NT2/D1 (cell line): ENCODE results near the gene MLC1.

Source experiments
- DNase-seq: peaks from one replicate; pipeline ENCODE4 v3.0.0-alpha.2; 2011; ENCODE audit warnings: low read depth, low spot score
- H3K27me3 ChIP-seq: 2 replicates; pipeline ENCODE4 v1.6.0; 2011; ENCODE audit warnings: mild to moderate bottlenecking; ENCODE audit not compliant: insufficient read length, insufficient read depth
- H3K36me3 ChIP-seq: 2 replicates; pipeline ENCODE4 v1.6.1; 2011; ENCODE audit warnings: mild to moderate bottlenecking, low read length, mixed read lengths; ENCODE audit not compliant: insufficient read depth, insufficient read length
- H3K4me1 ChIP-seq: 2 replicates; pipeline ENCODE4 v1.5.1; 2011; ENCODE audit not compliant: insufficient read depth, insufficient read length
- H3K4me3 ChIP-seq: 2 replicates; pipeline ENCODE4 v1.5.1; 2011; ENCODE audit warnings: low read depth; ENCODE audit not compliant: insufficient read length
- H3K9ac ChIP-seq: 2 replicates; pipeline ENCODE4 v1.6.0; 2011; ENCODE audit warnings: low read depth; ENCODE audit not compliant: insufficient read length
- H3K9me3 ChIP-seq: 2 replicates; pipeline ENCODE4 v1.5.1; 2011; ENCODE audit warnings: mild to moderate bottlenecking, low read length; ENCODE audit not compliant: insufficient read depth
- SUZ12 ChIP-seq: IDR thresholded peaks from 2 replicates; pipeline ENCODE4 v1.6.1; 2011; ENCODE audit not compliant: insufficient read length, insufficient read depth; ENCODE audit errors: extremely low read depth
- YY1 ChIP-seq: IDR thresholded peaks from 2 replicates; pipeline ENCODE4 v1.6.1; 2011; ENCODE audit not compliant: insufficient read length, insufficient read depth
- ZNF274 ChIP-seq: IDR thresholded peaks from 2 replicates; pipeline ENCODE4 v1.6.1; 2011; ENCODE audit warnings: mild to moderate bottlenecking, low read depth, low read length

Gene MLC1

DNA sequence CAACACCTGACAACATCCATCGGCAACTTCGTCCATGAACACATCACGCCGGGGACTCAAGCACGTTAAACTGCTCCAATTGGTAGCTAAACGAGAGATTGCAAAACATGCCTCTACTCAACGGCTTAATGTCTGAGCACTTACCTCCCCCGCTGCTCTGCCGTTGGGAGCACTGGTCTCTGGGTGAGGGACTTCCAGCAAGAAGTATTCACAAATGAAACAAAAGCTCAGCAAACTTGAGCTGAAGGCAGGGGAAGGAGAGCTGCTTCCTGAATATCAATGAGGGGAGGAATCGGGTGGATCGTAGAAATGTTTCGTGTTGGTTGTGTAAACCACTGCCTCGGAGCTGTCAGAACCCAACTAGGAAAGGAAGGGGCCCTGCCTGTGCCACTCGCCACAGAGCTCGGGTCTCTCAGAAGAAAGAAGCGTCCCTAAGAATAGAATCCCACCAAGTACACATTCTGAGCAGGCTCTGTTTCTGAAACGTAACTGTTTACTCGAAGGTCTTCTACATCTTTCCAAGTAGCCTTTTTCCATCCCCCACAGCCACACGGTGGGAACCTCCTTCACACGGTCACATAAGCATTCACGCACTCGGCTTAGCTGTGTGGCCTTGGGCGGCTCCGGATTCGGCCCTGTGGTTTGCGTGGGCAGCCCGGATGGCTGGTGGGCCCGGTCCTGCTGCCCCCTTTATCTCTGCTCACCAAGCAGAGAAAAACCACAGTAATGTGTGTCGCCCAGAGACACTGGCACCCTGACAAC is at the start of gene MLC1:
TSS of gene MLC1 (minus strand) at position 216 of the 762 bp plus-strand sequence. CDS start 524 bp downstream, outside the sequence.
- Histone ChIP-seq H3K27me3 (no peaks in the 10 kb centered on the region), H3K36me3 (no peaks in the 10 kb centered on the region), H3K4me3 (no peak within 1 kb of the TSS), H3K9me3 (0 out of 2 replicates have a peak, but pooled peaks cover 5% of the 10 kb centered on the region), H3K9ac (no peak within 1 kb of the TSS), H3K4me1 (peaks cover 14% of the 10 kb centered on the region)
- TF ChIP-seq SUZ12 (no peak), ZNF274 (no peak), YY1 (no peak)
- DNase-seq, result peak; percentile 18

DNA sequence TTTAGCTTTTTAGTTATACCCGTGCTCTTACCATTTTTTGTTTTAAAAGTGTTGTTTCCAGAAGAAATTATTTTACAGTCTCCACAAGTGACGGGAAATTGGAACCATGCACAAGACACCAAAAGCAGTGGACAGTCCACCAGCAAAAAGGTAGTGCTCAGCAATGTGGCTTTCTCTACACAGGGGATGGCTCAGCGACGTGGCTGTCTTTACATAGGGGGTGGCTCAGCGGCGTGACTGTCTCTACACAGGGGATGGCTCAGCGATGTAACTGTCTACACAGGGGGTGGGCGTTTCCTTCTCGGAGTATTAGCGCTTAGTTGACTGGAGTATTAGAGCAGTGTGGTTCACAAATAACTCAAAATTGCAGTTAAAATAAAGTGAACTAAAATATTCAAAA is 49.3 kb upstream of the MLC1 start:
- TF ChIP-seq ZNF274 (no peak), YY1 (no peak), SUZ12 (no peak)
- Histone ChIP-seq H3K4me1 (peaks cover 2% of the 10 kb centered on the region), H3K9ac (no peak overlapping the region), H3K4me3 (no peak overlapping the region), H3K27me3 (no peaks in the 10 kb centered on the region), H3K9me3 (no peaks in the 10 kb centered on the region), H3K36me3 (no peaks in the 10 kb centered on the region)
- DNase-seq, result no peak

DNA sequence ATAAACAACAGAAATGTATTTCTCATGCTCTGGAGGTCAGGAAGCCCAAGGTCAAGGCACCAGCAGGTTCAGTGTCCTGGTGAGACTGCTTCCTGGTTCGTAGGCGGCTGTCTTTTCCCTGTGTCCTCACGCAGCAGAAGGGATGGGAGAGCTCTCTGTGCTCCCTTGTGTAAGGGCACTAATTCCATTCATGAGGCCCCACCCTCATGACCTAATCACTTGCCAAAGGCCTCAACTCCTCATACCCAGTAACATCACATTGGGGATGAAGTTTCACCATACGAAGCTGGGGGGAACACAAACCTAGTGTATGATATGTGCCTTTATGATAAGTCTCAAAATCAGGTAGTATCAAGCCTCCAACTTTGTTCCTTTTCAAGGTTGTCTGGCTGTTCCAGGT is 46.7 kb upstream of the MLC1 start:
- no peak overlapping the region for H3K9ac ChIP-seq
- H3K36me3 ChIP-seq, result no peaks in the 10 kb centered on the region
- no peak for DNase-seq
- peaks cover 2% of the 10 kb centered on the region for H3K4me1 ChIP-seq
- no peak overlapping the region for H3K4me3 ChIP-seq
- no peaks in the 10 kb centered on the region for H3K27me3 ChIP-seq
- H3K9me3 ChIP-seq, result no peaks in the 10 kb centered on the region
- TF ChIP-seq YY1 (no peak), ZNF274 (no peak), SUZ12 (no peak)

DNA sequence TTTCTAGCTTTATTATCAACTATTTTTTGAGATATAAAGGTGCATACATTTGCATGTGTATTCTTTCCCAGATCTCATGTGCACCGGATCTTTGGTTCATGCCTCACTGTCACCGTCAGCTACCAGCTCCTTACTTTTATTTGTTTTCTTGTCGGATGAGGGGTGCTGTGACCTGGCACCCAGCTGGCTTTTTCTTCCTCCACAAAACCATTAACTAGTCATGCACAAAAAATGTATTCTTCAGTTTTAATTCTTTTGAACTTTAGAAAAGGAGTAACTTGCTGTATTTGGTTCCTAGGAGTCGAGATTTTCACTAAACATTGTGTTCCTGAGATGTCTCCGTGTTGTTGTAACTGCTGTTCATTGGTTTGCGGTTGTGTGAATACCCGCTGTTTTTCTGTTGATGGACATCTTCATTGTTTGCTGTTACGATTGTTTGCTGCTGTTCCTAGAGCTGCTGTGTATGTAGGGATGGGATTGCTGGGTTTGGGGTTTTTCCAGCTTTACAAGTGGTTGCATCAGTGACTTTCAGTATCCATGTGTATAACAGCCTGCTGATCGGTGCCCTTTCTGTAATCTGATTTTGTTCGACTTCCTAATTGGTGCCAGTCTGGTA is 44.0 kb upstream of the MLC1 start:
- Histone ChIP-seq H3K9ac (no peak overlapping the region), H3K4me1 (no peaks in the 10 kb centered on the region), H3K27me3 (no peaks in the 10 kb centered on the region), H3K9me3 (no peaks in the 10 kb centered on the region), H3K4me3 (no peak overlapping the region), H3K36me3 (no peaks in the 10 kb centered on the region)
- DNase-seq, result no peak
- TF ChIP-seq ZNF274, result no peak
- no peak for TF ChIP-seq YY1
- TF ChIP-seq SUZ12, result no peak

DNA sequence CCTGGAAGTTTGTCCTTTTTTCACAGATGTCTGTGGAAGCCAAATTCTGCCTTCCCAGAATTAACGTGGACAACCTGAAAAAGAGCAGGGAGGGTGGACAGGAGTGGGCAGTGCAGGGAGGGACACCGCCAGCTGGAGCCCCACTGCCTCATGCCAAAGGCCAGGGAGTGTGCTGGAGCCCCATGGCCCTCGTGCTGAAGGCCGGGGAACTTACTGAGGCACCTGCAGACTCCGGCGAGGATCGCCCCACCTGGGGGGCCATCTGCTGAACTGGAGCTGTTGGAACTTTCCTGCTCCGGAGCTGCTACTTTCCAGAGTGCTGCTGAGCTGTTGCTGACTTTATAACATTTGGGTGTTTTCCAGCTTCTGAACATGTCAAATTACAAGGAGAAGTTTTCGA is 39.8 kb upstream of the MLC1 start:
- no peak for DNase-seq
- H3K36me3 ChIP-seq, result no peaks in the 10 kb centered on the region
- H3K9ac ChIP-seq, result no peak overlapping the region
- H3K4me1 ChIP-seq, result no peaks in the 10 kb centered on the region
- no peaks in the 10 kb centered on the region for H3K27me3 ChIP-seq
- TF ChIP-seq SUZ12 (no peak), ZNF274 (no peak), YY1 (no peak)
- peaks cover 16% of the 10 kb centered on the region; the same call in 1 of the 2 replicates for H3K9me3 ChIP-seq
- no peak overlapping the region for H3K4me3 ChIP-seq

DNA sequence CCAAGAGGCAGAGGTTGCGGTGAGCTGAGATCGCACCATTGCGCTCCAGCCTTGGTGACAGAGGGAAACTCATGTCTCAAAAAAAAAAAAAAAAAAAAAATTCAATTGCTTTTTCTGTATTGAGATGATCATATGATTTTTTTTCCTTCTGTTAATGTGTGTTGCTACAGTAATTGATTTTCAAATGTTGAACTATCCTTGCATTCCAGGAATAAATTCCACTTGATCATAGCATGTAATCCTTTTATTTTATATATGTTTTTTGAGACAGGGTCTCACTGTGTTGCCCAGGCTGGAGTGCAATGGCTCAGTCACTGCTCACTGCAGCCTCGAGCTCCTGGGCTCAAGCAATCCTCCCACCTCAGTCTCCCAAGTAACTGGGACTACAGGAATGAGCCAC is 37.9 kb upstream of the MLC1 start:
- Histone ChIP-seq H3K4me3 (no peak overlapping the region), H3K27me3 (no peaks in the 10 kb centered on the region), H3K9me3 (peaks cover 16% of the 10 kb centered on the region; the same call in 1 of the 2 replicates), H3K9ac (no peak overlapping the region), H3K4me1 (peaks cover 2% of the 10 kb centered on the region), H3K36me3 (no peaks in the 10 kb centered on the region)
- DNase-seq, result no peak
- no peak for TF ChIP-seq SUZ12
- TF ChIP-seq YY1, result no peak
- TF ChIP-seq ZNF274, result no peak

DNA sequence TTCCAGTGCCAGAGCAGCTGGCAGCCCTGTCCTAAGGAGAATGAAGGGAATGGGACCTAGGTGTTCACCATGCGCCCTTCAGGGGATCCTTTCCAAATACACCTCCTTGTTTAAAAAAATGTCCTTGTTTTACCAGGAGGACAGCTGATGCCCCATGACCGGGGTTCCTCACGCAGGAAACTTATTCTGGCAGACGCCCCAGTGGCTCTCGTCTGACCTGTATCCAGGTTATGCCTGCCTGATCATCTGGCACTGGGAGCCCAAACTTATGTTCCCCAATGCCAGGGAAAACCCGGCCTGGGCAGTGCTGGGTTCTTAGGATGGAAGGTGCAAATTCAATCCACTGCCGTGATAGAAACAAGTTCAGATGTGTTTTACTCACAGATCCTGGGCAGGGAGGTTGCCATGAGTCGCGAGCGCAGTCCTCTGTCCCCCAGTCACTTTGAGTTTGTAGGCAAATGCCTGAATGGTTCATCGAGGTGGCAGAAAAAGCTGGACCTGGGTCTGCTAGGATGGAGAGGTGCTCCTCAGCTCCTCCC is 36.0 kb upstream of the MLC1 start:
- no peak for DNase-seq
- Histone ChIP-seq H3K27me3 (no peaks in the 10 kb centered on the region), H3K9ac (no peak overlapping the region), H3K4me3 (no peak overlapping the region), H3K4me1 (peaks cover 2% of the 10 kb centered on the region), H3K36me3 (no peaks in the 10 kb centered on the region), H3K9me3 (peaks cover 16% of the 10 kb centered on the region; the same call in 1 of the 2 replicates)
- no peak for TF ChIP-seq SUZ12
- TF ChIP-seq YY1, result no peak
- no peak for TF ChIP-seq ZNF274
